Right ventricle myocardium inferior (tissue), 1 donor: Measurements from ENCODE around the gene SLC22A17. TPM values are rescaled to one million over a fixed set of nuclear protein-coding genes. Genes with fewer than 3 reads are reported as not detected.
"Not testable (repeated sequence)": the region's sequence is repeated elsewhere in the genome, so short reads cannot be mapped to it uniquely, and the experiment has no call there.

ENCODE experiments used
- ATAC-seq: fragments of 200-7000 bp; cut with Tn5 transposase; one replicate; pipeline ENCODE4 v1.9.1; 2020; ENCODE audit warnings: mild to moderate bottlenecking, moderate library complexity
- DNase-seq: peaks from one replicate; pipeline ENCODE4 v3.0.0; 2021; ENCODE audit errors: missing footprints
- intact Hi-C: fragments of 100-400 bp; cut with DNase I; formaldehyde crosslinking; loops from one replicate; pipeline ENCODE4 v1.11.0; 2022
- long read RNA-seq: library from polyadenylated mRNA; unstranded; transcript quantifications from one replicate; pipeline ENCODE4 v2.0.0, GENCODE V29; 2021
- total RNA-seq: library from RNA; stranded (reverse); fragmentation: NEBNext Ultra II Directional; extraction: Animal tissue kit (Norgen Biotek cat#: 25700); gene quantifications from one replicate; pipeline ENCODE4 v1.2.1, GENCODE V29; 2021
- donor health status: DM: no; HTN: yes; CAD: no; lungs with severe emphysema.

The SLC22A17 gene
- total RNA-seq: 10.1 TPM
- long read RNA-seq, partial matches to known transcripts: 0 of 6 reads
- long read RNA-seq, other reads (novel, unspliced or antisense): 3 of 6 reads

DNA sequence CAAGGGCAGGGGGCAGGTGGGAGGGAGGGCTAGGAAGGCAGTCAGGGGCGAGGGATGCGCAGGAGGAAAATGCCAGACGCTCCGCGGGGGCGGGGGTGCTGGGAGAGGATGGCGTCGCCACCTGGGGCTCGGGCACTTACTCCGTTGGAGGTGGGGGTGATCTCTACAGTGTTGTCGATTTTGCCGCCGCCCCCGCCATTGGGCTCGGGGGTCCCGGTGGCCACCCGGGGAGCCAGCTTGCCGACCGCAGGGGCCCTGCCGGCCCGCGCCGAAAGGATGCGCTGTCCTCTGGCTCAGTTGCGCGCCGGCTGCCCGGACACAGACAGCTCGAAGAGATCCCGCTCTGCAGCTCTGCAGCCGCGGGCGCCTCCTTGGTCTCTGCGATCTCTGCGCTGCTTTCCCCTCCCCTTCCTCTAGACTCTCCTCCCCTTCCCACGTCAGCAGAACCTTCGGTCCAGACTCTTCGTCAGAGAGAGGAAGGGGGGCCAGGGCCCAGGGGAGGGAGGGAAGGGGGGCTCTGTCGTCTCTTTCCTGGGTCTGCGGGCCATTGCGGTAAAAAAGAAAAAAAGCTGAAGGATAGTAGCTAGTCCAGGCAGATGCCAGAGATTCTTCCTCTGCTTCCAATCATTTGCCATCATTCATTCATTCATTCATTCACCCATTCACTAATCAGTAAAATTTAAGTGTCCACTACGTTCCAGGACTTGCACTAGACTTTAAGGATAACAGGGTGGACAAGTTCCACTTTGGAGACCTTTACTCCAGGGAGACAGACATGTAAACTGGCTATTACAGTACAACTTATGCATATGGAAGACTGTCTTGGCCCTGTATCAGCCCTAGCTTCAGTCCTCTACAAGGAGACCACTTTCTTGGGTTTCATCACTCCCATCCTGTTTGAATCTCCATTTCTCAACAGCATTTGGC is at the start of gene SLC22A17:
Gene SLC22A17 (minus strand): TSS at position 382 of the 927 bp plus-strand sequence.
- ATAC-seq: peak; percentile 93

GRCh38 chr14:23401291-23401690 is 48.6 kb upstream of the SLC22A17 start:
- ATAC-seq: peak; percentile 1
- intact Hi-C loops: no loop called here
- DNase-seq: no peak

More for the DNA sequence above, at the start of gene SLC22A17:
- DNase-seq: peak; percentile 83
- intact Hi-C loops: no loop called here

GRCh38 chr14:23400496-23401149 is 47.9 kb upstream of the SLC22A17 start:
- DNase-seq, ATAC-seq, intact Hi-C loops: not testable (repeated sequence)

DNA sequence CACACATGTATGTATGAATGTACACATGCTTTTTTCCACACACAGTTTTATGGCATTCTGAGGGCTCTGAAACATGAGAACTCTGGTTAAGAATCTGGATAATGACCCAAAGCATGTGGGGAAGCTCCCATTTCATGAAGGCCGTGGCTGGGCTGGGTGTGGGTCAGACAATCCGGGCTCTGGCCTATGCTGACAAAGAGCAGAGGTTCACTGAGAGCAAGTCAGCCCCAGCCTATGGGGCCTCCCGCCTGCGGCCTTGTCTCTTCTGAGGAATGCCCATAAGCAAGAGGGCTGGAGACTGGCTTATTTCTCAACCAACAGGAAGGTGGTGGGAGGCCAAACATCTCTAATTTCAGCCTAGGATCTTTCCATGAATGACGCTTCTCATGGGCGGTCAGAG is 46.9 kb upstream of the SLC22A17 start:
- ATAC-seq (no peak), DNase-seq (peak; percentile 37)
- intact Hi-C loops: no loop called here

- peak; percentile 61 for DNase-seq
- intact Hi-C loops: no loop called here
- ATAC-seq: no peak
Observed at GRCh38 chr14:23399136-23399535, 46.4 kb upstream of the SLC22A17 start.

DNA sequence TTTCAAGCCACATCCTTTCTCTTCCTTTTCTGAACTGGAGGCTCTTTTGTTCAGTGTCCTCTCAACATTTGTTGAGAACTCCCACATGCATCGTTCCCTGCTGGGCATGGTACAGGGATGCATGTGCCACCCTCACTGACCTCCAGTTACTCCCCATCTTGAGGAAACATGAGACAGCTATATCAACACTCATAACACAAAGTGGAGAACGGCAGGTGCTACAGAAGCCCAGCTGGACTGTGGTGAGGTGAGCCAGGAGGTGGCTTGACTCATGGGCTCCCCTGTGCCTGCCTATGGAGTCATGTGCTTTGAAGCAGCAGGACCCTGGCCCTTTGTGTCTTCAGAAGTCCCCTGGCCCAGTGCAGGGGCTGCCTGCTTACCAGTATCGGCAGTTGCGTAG is 45.7 kb upstream of the SLC22A17 start:
- DNase-seq (peak; percentile 32), ATAC-seq (no peak)
- intact Hi-C loops: no loop called here

GRCh38 chr14:23396781-23397407 is 44.2 kb upstream of the SLC22A17 start:
- ATAC-seq (peak; percentile 1), DNase-seq (no peak)
- intact Hi-C loops: no loop called here

DNA sequence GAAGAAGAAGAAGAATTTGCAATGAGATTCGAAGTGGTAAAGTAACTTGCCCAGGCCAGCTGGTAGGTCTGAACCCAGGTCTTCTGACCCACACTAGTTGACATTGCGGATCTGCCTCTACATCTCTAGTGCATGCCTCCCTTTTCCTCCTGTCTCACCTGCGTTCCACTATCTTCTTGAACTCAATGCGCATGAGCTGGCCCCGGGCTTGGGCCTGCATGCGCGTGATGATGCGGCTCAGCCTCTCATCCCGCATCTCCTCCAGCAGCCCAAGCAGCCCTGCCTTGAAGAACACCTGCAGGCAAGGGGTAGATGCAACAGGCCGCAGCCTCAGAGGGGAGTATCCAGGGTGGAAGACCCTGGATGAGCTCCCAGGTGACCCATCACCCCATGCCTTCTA is 43.4 kb upstream of the SLC22A17 start:
- DNase-seq: no peak
- intact Hi-C loops: no loop called here
- ATAC-seq: no peak

- intact Hi-C loops: no loop called here
- DNase-seq: peak; percentile 68
- no peak for ATAC-seq
Observed at GRCh38 chr14:23392613-23393012, 39.9 kb upstream of the SLC22A17 start.

- intact Hi-C loops, ATAC-seq, DNase-seq: not testable (repeated sequence)
Observed at GRCh38 chr14:23389871-23390270, 37.2 kb upstream of the SLC22A17 start.

DNA sequence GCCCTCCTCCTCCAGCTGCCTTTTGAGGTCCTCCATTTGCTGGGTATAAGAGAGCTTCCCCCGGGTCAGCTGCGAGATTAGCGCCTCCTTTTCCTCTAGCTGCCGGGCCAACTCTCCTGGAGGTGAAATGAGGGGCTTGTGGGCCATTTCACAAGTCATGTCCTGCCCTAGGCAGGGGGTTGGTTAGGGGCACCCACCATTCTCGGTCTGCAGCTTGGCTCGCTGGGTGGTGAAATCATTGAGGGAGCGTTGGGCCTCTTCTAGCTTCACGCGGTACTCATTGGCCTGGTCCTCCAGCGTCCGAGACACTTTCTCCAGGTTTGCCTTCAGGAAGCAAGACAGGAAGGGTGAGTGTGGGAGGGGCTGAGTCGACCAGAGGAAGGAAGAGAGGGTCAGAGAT is 36.7 kb upstream of the SLC22A17 start:
- DNase-seq (peak; percentile 26), ATAC-seq (no peak)
- intact Hi-C loops: no loop called here

DNA sequence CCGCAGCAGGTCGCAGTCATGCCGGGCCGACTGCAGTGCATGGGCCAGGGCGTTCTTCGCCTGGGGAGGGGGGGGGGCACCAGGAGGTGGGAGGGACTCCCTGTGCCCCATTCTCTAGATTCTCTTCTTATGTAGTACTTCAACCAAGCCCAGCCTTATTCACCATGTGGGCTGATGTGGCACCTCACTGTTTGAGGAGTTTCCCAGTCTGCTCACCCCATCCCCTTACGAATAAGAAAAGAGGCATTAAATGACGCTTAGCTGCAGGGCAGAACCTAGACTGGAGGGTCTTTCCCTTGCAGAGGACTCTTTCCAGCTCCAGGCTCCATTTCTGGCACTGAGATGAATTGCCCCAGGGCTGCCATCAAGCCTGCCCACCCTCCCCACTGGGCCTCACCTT is 36.3 kb upstream of the SLC22A17 start:
- DNase-seq (no peak), ATAC-seq (no peak)
- intact Hi-C loops: no loop called here

DNA sequence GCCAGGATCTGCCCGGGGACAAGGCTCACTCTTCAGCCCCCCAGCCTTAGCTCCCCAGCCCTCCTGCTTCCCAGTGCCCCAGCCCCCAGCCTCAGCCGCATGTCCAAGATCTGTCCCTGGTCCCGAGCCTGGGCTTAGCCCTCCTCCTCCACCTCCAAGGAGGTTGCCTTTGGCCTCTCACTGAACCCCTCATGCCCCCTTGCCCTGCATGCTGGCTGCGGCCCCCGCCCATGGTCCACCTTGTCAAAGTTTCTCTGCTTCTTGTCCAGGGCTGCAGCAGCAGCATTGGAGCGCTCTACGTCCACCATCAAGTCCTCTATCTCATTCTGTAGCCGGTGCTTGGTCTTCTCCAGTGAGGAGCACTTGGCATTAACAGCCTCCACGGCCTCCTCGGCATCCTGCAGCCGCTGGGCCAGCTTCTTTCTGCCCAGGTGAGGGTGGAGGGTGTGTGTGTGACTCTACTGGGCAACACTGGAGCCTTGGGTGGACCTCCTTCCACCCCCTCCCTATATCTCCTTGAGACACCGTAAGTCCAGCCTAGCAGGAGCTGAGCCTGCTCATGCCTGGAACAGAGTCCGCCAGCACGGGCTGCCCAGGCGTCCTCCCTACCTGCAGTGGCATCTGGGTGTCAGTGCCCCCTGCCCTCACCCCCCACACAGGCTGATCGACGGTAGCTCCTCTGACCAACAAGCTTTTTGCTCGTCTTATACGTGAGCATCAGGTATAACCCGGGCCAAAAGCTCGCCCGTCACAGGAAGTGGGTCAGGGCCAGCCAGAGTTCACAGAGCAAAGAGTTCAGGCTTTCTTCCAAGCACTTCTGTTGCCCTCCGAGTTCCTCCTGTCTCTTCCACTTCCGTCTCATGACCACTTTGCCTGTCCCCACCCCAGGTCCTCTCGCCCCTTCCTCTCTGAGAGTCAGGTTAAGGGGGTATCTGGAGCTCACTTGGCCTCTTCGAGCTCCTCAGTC is 35.5 kb upstream of the SLC22A17 start:
- ATAC-seq (no peak), DNase-seq (peak; percentile 57)
- intact Hi-C loops: no loop called here

DNA sequence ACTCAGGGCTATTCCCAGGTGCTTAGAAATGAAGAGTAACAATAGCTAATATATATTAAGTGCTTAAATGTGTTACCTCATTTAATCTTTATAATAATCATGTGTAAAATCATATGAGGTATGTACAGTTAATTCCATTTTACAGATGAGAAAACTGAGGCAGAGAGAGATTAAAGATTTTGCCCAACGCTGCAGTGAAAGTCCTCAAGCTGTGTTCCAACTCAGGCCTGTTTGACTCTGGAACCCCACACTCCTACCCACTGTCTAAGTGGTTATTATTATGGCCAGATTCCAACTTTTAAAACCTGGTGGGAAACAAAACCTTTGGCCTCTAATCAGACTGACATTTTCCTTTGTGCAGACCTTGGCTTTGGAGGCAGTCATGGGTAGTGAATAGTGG is 34.3 kb upstream of the SLC22A17 start:
- DNase-seq (no peak), ATAC-seq (no peak)
- intact Hi-C loops: no loop called here

- intact Hi-C loops, ATAC-seq: not testable (repeated sequence)
Observed at GRCh38 chr14:23386266-23386657, 33.6 kb upstream of the SLC22A17 start.

DNA sequence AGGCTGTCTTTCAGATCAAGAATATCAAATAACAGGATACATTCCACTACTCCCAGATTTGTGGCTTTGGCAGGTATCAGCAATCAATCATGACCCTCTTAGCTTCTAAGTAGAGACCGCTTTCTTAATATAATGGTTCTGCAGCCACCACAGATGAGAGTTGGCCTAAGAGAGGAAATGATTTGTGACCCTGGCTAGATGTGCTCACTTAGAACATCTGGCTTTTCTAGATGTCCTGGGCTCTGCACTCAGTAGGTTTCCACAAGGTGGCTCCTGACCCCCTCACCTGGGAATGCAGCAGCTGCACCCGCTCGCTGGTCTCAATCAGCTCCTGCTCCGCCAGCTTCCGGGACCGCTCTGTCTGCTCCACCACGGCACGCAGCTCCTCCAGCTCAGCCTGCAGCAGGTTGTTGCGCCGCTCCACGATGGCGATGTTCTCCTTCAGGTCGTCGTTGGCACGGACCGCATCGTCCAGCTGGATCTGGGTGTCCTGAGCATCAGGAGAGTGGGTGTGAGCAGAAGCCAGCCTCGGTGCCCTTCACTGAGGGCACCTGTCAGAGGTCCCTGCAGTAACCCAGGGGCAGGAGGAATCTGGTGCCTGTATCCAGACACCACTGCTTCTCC is 33.1 kb upstream of the SLC22A17 start:
- no peak for ATAC-seq
- intact Hi-C loops: no loop called here
- peak; percentile 5 for DNase-seq

More at GRCh38 chr14:23386266-23386657, 33.6 kb upstream of the SLC22A17 start:
- DNase-seq: peak; percentile 41

- DNase-seq: no peak
- intact Hi-C loops: no loop called here
- no peak for ATAC-seq
Observed at GRCh38 chr14:23385244-23385641, 32.6 kb upstream of the SLC22A17 start.
